HEK293 (cell line): Measurements from ENCODE around the gene CIPC.
A peak's percentile ranks its signal among the peaks of the same experiment; 100 is the strongest.

ENCODE experiments used
- CTCF ChIA-PET: fragments of 350-600 bp; formaldehyde crosslinking; extraction: SDS; loops from one replicate; lab custom pipeline; 2021; ENCODE audit warnings: antibody characterized with exemption; lab: Yijun Ruan, JAX
- POLR2A ChIA-PET: fragments of 300-600 bp; formaldehyde crosslinking; extraction: SDS; loops from one replicate; lab custom pipeline; 2020; ENCODE audit warnings: antibody characterized with exemption, inconsistent platforms; lab: Yijun Ruan, JAX
- H3K27ac ChIP-seq: fragments of 200-500 bp; sonication (Bioruptor generic); 2 replicates; pipeline ENCODE4 v1.5.1; 2014; ENCODE audit warnings: low read depth, low read length, control low read depth, inconsistent platforms; ENCODE audit errors: extremely low read depth
- H3K36me3 ChIP-seq, 2 experiments: fragments of 200-500 bp in 1 of 2; sonication (Bioruptor generic) in 1 of 2; 1 replicate in 1 of 2; 2 replicates in 1 of 2; pipeline ENCODE4 v1.5.1; 2014 to 2017; ENCODE audit warnings: inconsistent platforms in 2 of 2, low read length in 2 of 2; ENCODE audit not compliant: control insufficient read depth in 2 of 2, insufficient read depth in 1 of 2
- H3K4me1 ChIP-seq: fragments of 200-500 bp; sonication (Bioruptor generic); 2 replicates; pipeline ENCODE4 v1.5.1; 2014; ENCODE audit warnings: mild to moderate bottlenecking, low read length, inconsistent platforms; ENCODE audit not compliant: control insufficient read depth, insufficient read depth
- H3K4me3 ChIP-seq: 2 replicates; pipeline ENCODE4 v1.5.1; 2011; ENCODE audit warnings: low read depth, mild to moderate bottlenecking, control low read depth, low read length, moderate library complexity
- H3K9me3 ChIP-seq: fragments of 200-500 bp; sonication (Bioruptor generic); 2 replicates; pipeline ENCODE4 v1.5.1; 2014; ENCODE audit warnings: low read depth, low read length, inconsistent platforms; ENCODE audit not compliant: control insufficient read depth, insufficient read depth
- CTCF ChIP-seq: fragments of 450-650 bp; formaldehyde crosslinking; IDR thresholded peaks from 2 replicates; pipeline ENCODE4 v1.5.1; 2016; ENCODE audit warnings: missing biosample characterization, missing genetic modification characterization
- GLIS2 ChIP-seq: fragments of 450-650 bp; formaldehyde crosslinking; IDR thresholded peaks from 2 replicates; pipeline ENCODE4 v1.5.1; 2016; ENCODE audit warnings: missing biosample characterization, missing genetic modification characterization
- KLF7 ChIP-seq: fragments of 450-650 bp; formaldehyde crosslinking; IDR thresholded peaks from 2 replicates; pipeline ENCODE4 v1.5.1; 2016; ENCODE audit warnings: missing biosample characterization, missing genetic modification characterization, borderline replicate concordance
- KLF8 ChIP-seq: fragments of 450-650 bp; formaldehyde crosslinking; IDR thresholded peaks from 2 replicates; pipeline ENCODE4 v1.5.1; 2016; ENCODE audit warnings: missing biosample characterization, missing genetic modification characterization
- KLF9 ChIP-seq: fragments of 450-650 bp; formaldehyde crosslinking; IDR thresholded peaks from 2 replicates; pipeline ENCODE4 v1.5.1; 2016; ENCODE audit warnings: missing biosample characterization, missing genetic modification characterization, low read depth
- SCRT2 ChIP-seq: fragments of 450-650 bp; formaldehyde crosslinking; IDR thresholded peaks from 2 replicates; pipeline ENCODE4 v1.5.1; 2016; ENCODE audit warnings: missing biosample characterization, missing genetic modification characterization
- ZBTB48 ChIP-seq: fragments of 450-650 bp; formaldehyde crosslinking; IDR thresholded peaks from 2 replicates; pipeline ENCODE4 v1.5.1; 2016; ENCODE audit warnings: missing biosample characterization, missing genetic modification characterization
- ZFP41 ChIP-seq: fragments of 450-650 bp; formaldehyde crosslinking; IDR thresholded peaks from 2 replicates; pipeline ENCODE4 v1.5.1; 2016; ENCODE audit warnings: missing biosample characterization, missing genetic modification characterization, borderline replicate concordance
- ZNF114 ChIP-seq: fragments of 450-650 bp; formaldehyde crosslinking; IDR thresholded peaks from 2 replicates; pipeline ENCODE4 v1.5.0; 2017; ENCODE audit warnings: missing biosample characterization, missing genetic modification characterization
- ZNF211 ChIP-seq: fragments of 450-650 bp; formaldehyde crosslinking; IDR thresholded peaks from 2 replicates; pipeline ENCODE4 v1.5.1; 2016; ENCODE audit warnings: low read depth, missing biosample characterization, missing genetic modification characterization
- ZNF274 ChIP-seq, 2 experiments: fragments of 200-500 bp in 1 of 2; fragments of 450-650 bp in 1 of 2; sonication (Bioruptor generic) in 1 of 2; formaldehyde crosslinking in 1 of 2; IDR thresholded peaks; 2 replicates each; pipeline versions ENCODE4 v1.5.1 to v1.6.1; 2014 to 2016; ENCODE audit warnings: borderline replicate concordance in 1 of 2, inconsistent platforms in 1 of 2, low read length in 1 of 2, missing biosample characterization in 1 of 2, missing genetic modification characterization in 1 of 2
- ZNF391 ChIP-seq: fragments of 450-650 bp; formaldehyde crosslinking; IDR thresholded peaks from 2 replicates; pipeline ENCODE4 v1.5.1; 2016; ENCODE audit warnings: low read depth, missing biosample characterization, missing genetic modification characterization, borderline replicate concordance
- ZNF510 ChIP-seq: fragments of 450-650 bp; formaldehyde crosslinking; IDR thresholded peaks from 2 replicates; pipeline ENCODE4 v1.5.1; 2018; ENCODE audit warnings: mild to moderate bottlenecking, missing genetic modification characterization, missing biosample characterization; ENCODE audit not compliant: insufficient replicate concordance
- ZNF544 ChIP-seq: fragments of 450-650 bp; formaldehyde crosslinking; IDR thresholded peaks from 2 replicates; pipeline ENCODE4 v1.5.0; 2017; ENCODE audit warnings: missing biosample characterization, missing genetic modification characterization
- ZNF561 ChIP-seq: fragments of 450-650 bp; IDR thresholded peaks from 2 replicates; pipeline ENCODE4 v1.5.1; 2018; ENCODE audit warnings: missing biosample characterization, missing genetic modification characterization, borderline replicate concordance
- ZNF600 ChIP-seq: fragments of 450-650 bp; formaldehyde crosslinking; IDR thresholded peaks from 2 replicates; pipeline ENCODE4 v1.5.1; 2016; ENCODE audit warnings: missing biosample characterization, missing genetic modification characterization
- ZNF626 ChIP-seq: fragments of 450-650 bp; sonication (Bioruptor Pico); formaldehyde crosslinking; IDR thresholded peaks from 2 replicates; pipeline ENCODE4 v1.5.1; 2018; ENCODE audit warnings: missing biosample characterization, missing genetic modification characterization, inconsistent platforms
- ZNF654 ChIP-seq: fragments of 450-650 bp; formaldehyde crosslinking; IDR thresholded peaks from 2 replicates; pipeline ENCODE4 v1.5.1; 2016; ENCODE audit warnings: low read depth, missing biosample characterization, missing genetic modification characterization
- ZNF785 ChIP-seq: fragments of 450-650 bp; formaldehyde crosslinking; IDR thresholded peaks from 2 replicates; pipeline ENCODE4 v1.5.1; 2016; ENCODE audit warnings: missing biosample characterization, missing genetic modification characterization
- ZSCAN30 ChIP-seq: fragments of 450-650 bp; IDR thresholded peaks from 2 replicates; pipeline ENCODE4 v1.5.1; 2018; ENCODE audit warnings: missing biosample characterization, mild to moderate bottlenecking, missing genetic modification characterization, moderate library complexity
- TF ChIP-seq, protein P1 (sequence below): IDR thresholded peaks from 2 replicates; pipeline ENCODE4 v1.6.1; 2011; ENCODE audit warnings: mild to moderate bottlenecking, low read depth, low read length, borderline replicate concordance
- TF ChIP-seq, protein P2 (sequence below): fragments of 450-650 bp; formaldehyde crosslinking; IDR thresholded peaks from 2 replicates; pipeline ENCODE4 v1.5.1; 2016; ENCODE audit warnings: missing biosample characterization, missing genetic modification characterization
- TF ChIP-seq, protein P3 (sequence below): fragments of 450-650 bp; formaldehyde crosslinking; IDR thresholded peaks from 2 replicates; pipeline ENCODE4 v1.5.1; 2016; ENCODE audit warnings: missing biosample characterization, missing genetic modification characterization

Gene CIPC

DNA sequence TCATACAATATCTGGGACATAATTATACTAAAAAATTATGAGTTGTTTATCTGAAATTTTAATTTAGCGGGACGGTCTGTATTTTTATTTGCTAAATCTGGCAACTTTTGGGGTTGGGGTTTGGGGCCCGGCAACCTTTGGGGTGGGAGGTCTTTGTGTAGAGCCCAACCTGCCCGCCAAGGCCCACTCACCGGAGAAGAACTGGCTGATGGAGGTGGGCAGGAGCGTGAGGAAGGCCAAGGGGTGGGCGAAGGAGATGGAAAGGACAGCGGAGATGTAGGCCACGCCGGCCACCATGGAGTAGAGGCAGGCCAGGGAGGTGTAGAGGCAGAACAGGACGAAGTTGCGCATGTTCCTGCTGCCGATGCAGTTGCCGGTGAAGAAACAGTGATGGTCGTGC lies 41.0 kb downstream of the CIPC start:
- Histone ChIP-seq H3K4me1 (no peaks in the 10 kb centered on the region; the same call in 1 of the 2 replicates), H3K4me3 (no peak overlapping the region), H3K9me3 (no peaks in the 10 kb centered on the region), H3K36me3 (peaks cover 0 to 22% of the 10 kb centered on the region in 2 experiments; a peak in 1 of 3 replicates), H3K27ac (no peak overlapping the region)
- TF ChIP-seq ZNF626 (tag by site-specific recombination): no peak
- TF ChIP-seq ZNF211: no peak
- TF ChIP-seq KLF7: no peak
- no peak for TF ChIP-seq ZNF561 (tag by site-specific recombination)
- no peak for TF ChIP-seq GLIS2 (tag by site-specific recombination)
- TF ChIP-seq ZNF391 (tag by site-specific recombination): no peak
- no peak for TF ChIP-seq ZNF654 (tag by site-specific recombination)
- TF ChIP-seq, protein P1, sequence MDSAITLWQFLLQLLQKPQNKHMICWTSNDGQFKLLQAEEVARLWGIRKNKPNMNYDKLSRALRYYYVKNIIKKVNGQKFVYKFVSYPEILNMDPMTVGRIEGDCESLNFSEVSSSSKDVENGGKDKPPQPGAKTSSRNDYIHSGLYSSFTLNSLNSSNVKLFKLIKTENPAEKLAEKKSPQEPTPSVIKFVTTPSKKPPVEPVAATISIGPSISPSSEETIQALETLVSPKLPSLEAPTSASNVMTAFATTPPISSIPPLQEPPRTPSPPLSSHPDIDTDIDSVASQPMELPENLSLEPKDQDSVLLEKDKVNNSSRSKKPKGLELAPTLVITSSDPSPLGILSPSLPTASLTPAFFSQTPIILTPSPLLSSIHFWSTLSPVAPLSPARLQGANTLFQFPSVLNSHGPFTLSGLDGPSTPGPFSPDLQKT: no peak
- TF ChIP-seq ZSCAN30 (tag by site-specific recombination): no peak
- no peak for TF ChIP-seq ZNF274 (IDR thresholded peaks at IDR 0.05; ENCODE audit: low read length)
- no peak for TF ChIP-seq ZNF274 (tag by site-specific recombination; IDR thresholded peaks at IDR 0.05; ENCODE audit: borderline replicate concordance)
- TF ChIP-seq ZNF510 (tag by site-specific recombination): no peak
- ChIA-PET CTCF (interaction anchor here (5.2 kb wide), 1 partner anchor 13 kb away, joined by 82 read pairs; no protein-coding TSS in a partner anchor), POLR2A (no interaction called here)

GRCh38 chr14:77139540-77140358 lies 41.7 kb downstream of the CIPC start:
- ChIA-PET POLR2A (no interaction called here), CTCF (interaction anchor here (0.6 to 5.2 kb wide), 9 partner anchors 12 to 281 kb away, joined by 3 to 82 read pairs (median 3); no protein-coding TSS in a partner anchor)
- H3K36me3 ChIP-seq: peaks cover 0 to 22% of the 10 kb centered on the region in 2 experiments; a peak in 1 of 3 replicates
- no peak overlapping the region for H3K27ac ChIP-seq
- H3K9me3 ChIP-seq: no peaks in the 10 kb centered on the region
- no peaks in the 10 kb centered on the region; the same call in 1 of the 2 replicates for H3K4me1 ChIP-seq
- peak overlapping the region; percentile 47 for H3K4me3 ChIP-seq
- TF ChIP-seq, protein P2, sequence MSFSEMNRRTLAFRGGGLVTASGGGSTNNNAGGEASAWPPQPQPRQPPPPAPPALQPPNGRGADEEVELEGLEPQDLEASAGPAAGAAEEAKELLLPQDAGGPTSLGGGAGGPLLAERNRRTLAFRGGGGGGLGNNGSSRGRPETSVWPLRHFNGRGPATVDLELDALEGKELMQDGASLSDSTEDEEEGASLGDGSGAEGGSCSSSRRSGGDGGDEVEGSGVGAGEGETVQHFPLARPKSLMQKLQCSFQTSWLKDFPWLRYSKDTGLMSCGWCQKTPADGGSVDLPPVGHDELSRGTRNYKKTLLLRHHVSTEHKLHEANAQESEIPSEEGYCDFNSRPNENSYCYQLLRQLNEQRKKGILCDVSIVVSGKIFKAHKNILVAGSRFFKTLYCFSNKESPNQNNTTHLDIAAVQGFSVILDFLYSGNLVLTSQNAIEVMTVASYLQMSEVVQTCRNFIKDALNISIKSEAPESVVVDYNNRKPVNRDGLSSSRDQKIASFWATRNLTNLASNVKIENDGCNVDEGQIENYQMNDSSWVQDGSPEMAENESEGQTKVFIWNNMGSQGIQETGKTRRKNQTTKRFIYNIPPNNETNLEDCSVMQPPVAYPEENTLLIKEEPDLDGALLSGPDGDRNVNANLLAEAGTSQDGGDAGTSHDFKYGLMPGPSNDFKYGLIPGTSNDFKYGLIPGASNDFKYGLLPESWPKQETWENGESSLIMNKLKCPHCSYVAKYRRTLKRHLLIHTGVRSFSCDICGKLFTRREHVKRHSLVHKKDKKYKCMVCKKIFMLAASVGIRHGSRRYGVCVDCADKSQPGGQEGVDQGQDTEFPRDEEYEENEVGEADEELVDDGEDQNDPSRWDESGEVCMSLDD (tag by site-specific recombination): 0 out of 2 replicates have a peak, but pooled peaks have one; percentile 43
- TF ChIP-seq CTCF (tag by site-specific recombination) (peak; percentile 75), ZNF600 (tag by site-specific recombination) (0 out of 2 replicates have a peak, but pooled peaks have one; percentile 12), KLF8 (tag by site-specific recombination) (0 out of 2 replicates have a peak, but pooled peaks have one; percentile 36), ZFP41 (tag by site-specific recombination) (no peak), ZNF544 (no peak), ZNF114 (tag by site-specific recombination) (no peak), KLF9 (tag by site-specific recombination) (peak; percentile 72), ZNF785 (no peak), ZBTB48 (tag by site-specific recombination) (peak; percentile 34), SCRT2 (tag by site-specific recombination) (no peak)
- TF ChIP-seq, protein P3, sequence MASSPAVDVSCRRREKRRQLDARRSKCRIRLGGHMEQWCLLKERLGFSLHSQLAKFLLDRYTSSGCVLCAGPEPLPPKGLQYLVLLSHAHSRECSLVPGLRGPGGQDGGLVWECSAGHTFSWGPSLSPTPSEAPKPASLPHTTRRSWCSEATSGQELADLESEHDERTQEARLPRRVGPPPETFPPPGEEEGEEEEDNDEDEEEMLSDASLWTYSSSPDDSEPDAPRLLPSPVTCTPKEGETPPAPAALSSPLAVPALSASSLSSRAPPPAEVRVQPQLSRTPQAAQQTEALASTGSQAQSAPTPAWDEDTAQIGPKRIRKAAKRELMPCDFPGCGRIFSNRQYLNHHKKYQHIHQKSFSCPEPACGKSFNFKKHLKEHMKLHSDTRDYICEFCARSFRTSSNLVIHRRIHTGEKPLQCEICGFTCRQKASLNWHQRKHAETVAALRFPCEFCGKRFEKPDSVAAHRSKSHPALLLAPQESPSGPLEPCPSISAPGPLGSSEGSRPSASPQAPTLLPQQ (tag by site-specific recombination): no peak
